ENCODE measurements around the gene ATP2B1.

The ATP2B1 gene

GRCh38 chr12:89709995-89710872 lies 1.6 kb upstream of the ATP2B1 start:
- TF ChIP-seq Cebpa-rat (IDR thresholded peaks at IDR 0.05) = no peak
- Histone ChIP-seq H3K4me3 (peak overlapping the region; percentile 76 to 98 (median 93)), H3K27ac (peak overlapping the region; percentile 90 to 100 (median 96)), H4K20me1 (peaks cover 27 to 34% (median 33%) of the 10 kb centered on the region in 11 experiments), H3K27me3 (peaks cover 0 to 36% (median 18%) of the 10 kb centered on the region in 11 experiments; a peak in 17 of 22 replicates), H3K9ac (peak overlapping the region; percentile 90 to 100 (median 96)), H3K4me2 (peak overlapping the region; percentile 77 to 98 (median 91)), H3K9me3 (replicated peaks in 1 of 11) (peaks cover 7 to 26% (median 12%) of the 10 kb centered on the region in 11 experiments; a peak in 18 of 22 replicates), H3K4me1 (peaks cover 8 to 31% (median 18%) of the 10 kb centered on the region in 10 experiments; a peak in 17 of 20 replicates), H3K36me3 (peaks cover 0 to 6% (median 0%) of the 10 kb centered on the region in 11 experiments; a peak in 3 of 22 replicates)

- Histone ChIP-seq H3K4me3 (peak overlapping the region; percentile 81 to 99 (median 94)), H3K27me3 (peaks cover 0 to 36% (median 18%) of the 10 kb centered on the region in 11 experiments; a peak in 17 of 22 replicates), H3K4me1 (peaks cover 8 to 34% (median 20%) of the 10 kb centered on the region in 10 experiments; a peak in 17 of 20 replicates), H3K9me3 (replicated peaks in 1 of 11) (peaks cover 2 to 17% (median 4%) of the 10 kb centered on the region in 11 experiments; a peak in 17 of 22 replicates), H3K36me3 (peaks cover 0 to 6% (median 0%) of the 10 kb centered on the region in 11 experiments; a peak in 2 of 22 replicates), H3K9ac (peak overlapping the region; percentile 90 to 100 (median 96)), H4K20me1 (peaks cover 34 to 43% (median 42%) of the 10 kb centered on the region in 11 experiments), H3K4me2 (peak overlapping the region; percentile 78 to 99 (median 95)), H3K27ac (peak overlapping the region; percentile 90 to 100 (median 96))
- no peak for TF ChIP-seq Cebpa-rat (IDR thresholded peaks at IDR 0.05)
Observed at GRCh38 chr12:89709157-89709994, 738 bp upstream of the ATP2B1 start.

GRCh38 chr12:89707703-89708564 lies 704 bp downstream of the ATP2B1 start:
- Histone ChIP-seq H3K36me3 (no peaks in the 10 kb centered on the region), H3K9ac (peak overlapping the region; percentile 90 to 100 (median 96)), H4K20me1 (peaks cover 40 to 57% (median 56%) of the 10 kb centered on the region in 11 experiments), H3K27me3 (peaks cover 0 to 36% (median 18%) of the 10 kb centered on the region in 11 experiments; a peak in 17 of 22 replicates), H3K9me3 (replicated peaks in 1 of 11) (peaks cover 0 to 3% (median 0%) of the 10 kb centered on the region in 11 experiments; a peak in 1 of 22 replicates), H3K4me2 (peak overlapping the region; percentile 85 to 99 (median 92)), H3K4me3 (peak overlapping the region; percentile 81 to 99 (median 94)), H3K27ac (peak overlapping the region; percentile 90 to 100 (median 96)), H3K4me1 (peaks cover 8 to 44% (median 21%) of the 10 kb centered on the region in 10 experiments; a peak in 18 of 20 replicates)
- no peak for TF ChIP-seq Cebpa-rat (IDR thresholded peaks at IDR 0.05)

- Histone ChIP-seq H3K9ac (peak overlapping the region; percentile 90 to 100 (median 96)), H3K27me3 (peaks cover 0 to 36% (median 18%) of the 10 kb centered on the region in 11 experiments; a peak in 17 of 22 replicates), H3K27ac (peak overlapping the region; percentile 90 to 100 (median 96)), H4K20me1 (peaks cover 40 to 65% (median 64%) of the 10 kb centered on the region in 11 experiments), H3K4me3 (peak overlapping the region; percentile 81 to 99 (median 94)), H3K4me1 (peaks cover 8 to 52% (median 21%) of the 10 kb centered on the region in 10 experiments; a peak in 18 of 20 replicates), H3K36me3 (no peaks in the 10 kb centered on the region), H3K4me2 (peak overlapping the region; percentile 85 to 99 (median 92)), H3K9me3 (replicated peaks in 1 of 11) (no peaks in the 10 kb centered on the region)
- no peak for TF ChIP-seq Cebpa-rat (IDR thresholded peaks at IDR 0.05)
Observed at GRCh38 chr12:89706986-89707702, 1.5 kb downstream of the ATP2B1 start.

- peak overlapping the region; percentile 90 to 100 (median 96); a peak in 20 of 22 replicates for H3K9ac ChIP-seq
- TF ChIP-seq Cebpa-rat (IDR thresholded peaks at IDR 0.05) = no peak
Observed at GRCh38 chr12:89706551-89706950, 2.1 kb downstream of the ATP2B1 start.

GRCh38 chr12:89704457-89704856 lies 4.2 kb downstream of the ATP2B1 start:
- Histone ChIP-seq H3K27ac (no peak overlapping the region), H3K9me3 (replicated peaks in 1 of 11) (no peaks in the 10 kb centered on the region), H3K4me2 (peak overlapping the region in 3 of 11 experiments; percentile 36 to 92 (median 92); a peak in 5 of 22 replicates), H4K20me1 (peaks cover 65 to 92% (median 90%) of the 10 kb centered on the region in 11 experiments), H3K4me3 (no peak overlapping the region; a peak in 1 of 20 replicates), H3K27me3 (peaks cover 0 to 20% (median 3%) of the 10 kb centered on the region in 11 experiments; a peak in 7 of 22 replicates), H3K4me1 (peaks cover 7 to 71% (median 17%) of the 10 kb centered on the region in 10 experiments; a peak in 18 of 20 replicates), H3K36me3 (peaks cover 0 to 6% (median 0%) of the 10 kb centered on the region in 11 experiments; a peak in 1 of 22 replicates), H3K9ac (peak overlapping the region in 2 of 11 experiments; percentile 43 to 47; a peak in 2 of 22 replicates)
- no peak for TF ChIP-seq Cebpa-rat (IDR thresholded peaks at IDR 0.05)

More at GRCh38 chr12:89706551-89706950, 2.1 kb downstream of the ATP2B1 start:
- H3K4me2 ChIP-seq = peak overlapping the region; percentile 85 to 99 (median 92)
- H3K27ac ChIP-seq = peak overlapping the region in 9 of 11 experiments; percentile 92 to 100 (median 96); a peak in 17 of 22 replicates
- H3K4me3 ChIP-seq = peak overlapping the region; percentile 81 to 99 (median 94)
- H3K9me3 ChIP-seq (replicated peaks in 1 of 11) = no peaks in the 10 kb centered on the region
- peaks cover 0 to 3% (median 0%) of the 10 kb centered on the region in 11 experiments; a peak in 1 of 22 replicates for H3K36me3 ChIP-seq
- peaks cover 8 to 54% (median 21%) of the 10 kb centered on the region in 10 experiments; a peak in 18 of 20 replicates for H3K4me1 ChIP-seq
- peaks cover 46 to 71% (median 70%) of the 10 kb centered on the region in 11 experiments for H4K20me1 ChIP-seq
- peaks cover 0 to 36% (median 18%) of the 10 kb centered on the region in 11 experiments; a peak in 17 of 22 replicates for H3K27me3 ChIP-seq
